K562 (cell line): ENCODE measurements around the gene REEP2. TPM values are rescaled to one million over a fixed set of nuclear protein-coding genes. Genes with fewer than 3 reads are reported as not detected.

Experiments used
- CBFA2T3 ChIP-seq: fragments of 450-650 bp; IDR thresholded peaks from 2 replicates; pipeline ENCODE4 v1.6.1; 2017
- E2F3 ChIP-seq: fragments of 250-450 bp; sonication (Bioruptor Pico); IDR thresholded peaks from 2 replicates; pipeline ENCODE4 v1.4.0; 2020; ENCODE audit warnings: mild to moderate bottlenecking
- HDAC8 ChIP-seq: fragments of 450-650 bp; IDR thresholded peaks from 2 replicates; pipeline ENCODE4 v1.6.1; 2016; ENCODE audit warnings: mild to moderate bottlenecking, missing genetic modification characterization, moderate library complexity, missing compliant biosample characterization
- HIVEP1 ChIP-seq: fragments of 250-450 bp; sonication (Bioruptor Pico); IDR thresholded peaks from 2 replicates; pipeline ENCODE4 v1.4.0; 2020; ENCODE audit warnings: mild to moderate bottlenecking
- KDM2B ChIP-seq: fragments of 250-450 bp; sonication (Bioruptor Pico); IDR thresholded peaks from 2 replicates; pipeline ENCODE4 v1.8.0; 2021; ENCODE audit warnings: mild to moderate bottlenecking, moderate library complexity
- NBN ChIP-seq: fragments of 450-650 bp; IDR thresholded peaks from 2 replicates; pipeline ENCODE4 v1.6.1; 2016; ENCODE audit warnings: low read depth, mild to moderate bottlenecking
- PCBP1 ChIP-seq: fragments of 200-400 bp; formaldehyde crosslinking; IDR thresholded peaks from 2 replicates; pipeline ENCODE4 v1.6.1; 2018; ENCODE audit warnings: mild to moderate bottlenecking, low read depth, low read length; ENCODE audit not compliant: poor library complexity, severe bottlenecking
- POLR3G ChIP-seq: IDR thresholded peaks from 2 replicates; pipeline ENCODE4 v1.6.1; 2011; ENCODE audit not compliant: insufficient read length, insufficient replicate concordance; ENCODE audit errors: extremely low read depth
- RBM34 ChIP-seq: fragments of 200-400 bp; formaldehyde crosslinking; IDR thresholded peaks from 2 replicates; pipeline ENCODE4 v1.6.1; 2018; ENCODE audit warnings: low read length, borderline replicate concordance; ENCODE audit not compliant: insufficient read depth
- SETDB1 ChIP-seq: IDR thresholded peaks from one replicate; pipeline ENCODE4 v1.6.1; 2012; ENCODE audit warnings: low read length, control low read depth, inconsistent platforms
- SMAD1 ChIP-seq: fragments of 150-350 bp; IDR thresholded peaks from 2 replicates; pipeline ENCODE4 v1.6.1; 2014; ENCODE audit warnings: low read length, low read depth; ENCODE audit not compliant: partially characterized antibody
- SNRNP70 ChIP-seq: fragments of 200-400 bp; formaldehyde crosslinking; optimal IDR thresholded peaks from 2 replicates; pipeline ENCODE3; 2017; ENCODE audit warnings: low read depth, low read length
- ZC3H8 ChIP-seq: fragments of 450-650 bp; IDR thresholded peaks from 2 replicates; pipeline ENCODE4 v1.6.1; 2017
- ZFP30 ChIP-seq: fragments of 250-450 bp; sonication (Bioruptor Pico); IDR thresholded peaks from 2 replicates; pipeline ENCODE4 v1.8.0; 2022; ENCODE audit warnings: moderate library complexity, mild to moderate bottlenecking, inconsistent platforms, borderline replicate concordance
- ZKSCAN3 ChIP-seq: fragments of 250-450 bp; sonication (Bioruptor Pico); IDR thresholded peaks from 2 replicates; pipeline ENCODE4 v1.4.0; 2020
- ZNF165 ChIP-seq: fragments of 250-450 bp; sonication (Bioruptor Pico); IDR thresholded peaks from 2 replicates; pipeline ENCODE4 v1.4.0; 2020; ENCODE audit warnings: borderline replicate concordance
- polyA plus RNA-seq, 8 experiments: library from polyadenylated mRNA; depleted of rRNA in 4 of 8; stranded (reverse) in 5 of 8; unstranded in 3 of 8; fragments of >200 nt; fragmentation: Nextera tagmentation in 2 of 8; fragmentation: Illumina TruSeq in 1 of 8; extraction: Ambion mirVana in 2 of 8; extraction: Trizol in 1 of 8; gene quantifications; 2 replicates each; pipeline versions ENCODE4 v1.2.1 to v1.2.3, GENCODE V29; 2011 to 2014; ENCODE audit warnings: inconsistent platforms in 1 of 8, missing spikeins in 1 of 8
- total RNA-seq, 7 experiments: library from RNA; depleted of rRNA in 6 of 7; stranded (reverse); fragments of >200 nt in 6 of 7; fragmentation: Illumina TruSeq in 2 of 7; extraction: Trizol in 2 of 7; gene quantifications; 2 replicates each; pipeline versions ENCODE4 v1.2.1 to v1.2.3, GENCODE V29; 2011 to 2021; ENCODE audit warnings: low replicate concordance in 1 of 7
- TF ChIP-seq, protein P1 (sequence below): fragments of 250-450 bp; sonication (Bioruptor Pico); IDR thresholded peaks from 2 replicates; pipeline ENCODE4 v1.8.0; 2022; ENCODE audit warnings: inconsistent platforms, mild to moderate bottlenecking, moderate library complexity, borderline replicate concordance
- TF ChIP-seq, protein P2 (sequence below): fragments of 450-650 bp; formaldehyde crosslinking; IDR thresholded peaks from 2 replicates; pipeline ENCODE4 v1.4.0; 2020; ENCODE audit warnings: mild to moderate bottlenecking
- TF ChIP-seq, protein P3 (sequence below): fragments of 250-450 bp; sonication (Bioruptor Pico); IDR thresholded peaks from 2 replicates; pipeline ENCODE4 v1.5.0; 2021; ENCODE audit warnings: mild to moderate bottlenecking, borderline replicate concordance
- TF ChIP-seq, protein P4 (sequence below): fragments of 250-450 bp; sonication (Bioruptor Pico); IDR thresholded peaks from 2 replicates; pipeline ENCODE4 v1.8.0; 2022; ENCODE audit warnings: moderate library complexity, mild to moderate bottlenecking, inconsistent platforms
- TF ChIP-seq, protein P5 (sequence below): fragments of 450-650 bp; formaldehyde crosslinking; IDR thresholded peaks from 2 replicates; pipeline ENCODE4 v1.4.0; 2020; ENCODE audit warnings: mild to moderate bottlenecking, mixed read lengths

Gene REEP2
- total and polyA plus RNA-seq, 9 of the 15 experiments (the other 6 are each of a cell fraction or from before 2014, with no cell fraction given): 0.03 to 1.1 (median 0.12) TPM; not detected in 1

DNA sequence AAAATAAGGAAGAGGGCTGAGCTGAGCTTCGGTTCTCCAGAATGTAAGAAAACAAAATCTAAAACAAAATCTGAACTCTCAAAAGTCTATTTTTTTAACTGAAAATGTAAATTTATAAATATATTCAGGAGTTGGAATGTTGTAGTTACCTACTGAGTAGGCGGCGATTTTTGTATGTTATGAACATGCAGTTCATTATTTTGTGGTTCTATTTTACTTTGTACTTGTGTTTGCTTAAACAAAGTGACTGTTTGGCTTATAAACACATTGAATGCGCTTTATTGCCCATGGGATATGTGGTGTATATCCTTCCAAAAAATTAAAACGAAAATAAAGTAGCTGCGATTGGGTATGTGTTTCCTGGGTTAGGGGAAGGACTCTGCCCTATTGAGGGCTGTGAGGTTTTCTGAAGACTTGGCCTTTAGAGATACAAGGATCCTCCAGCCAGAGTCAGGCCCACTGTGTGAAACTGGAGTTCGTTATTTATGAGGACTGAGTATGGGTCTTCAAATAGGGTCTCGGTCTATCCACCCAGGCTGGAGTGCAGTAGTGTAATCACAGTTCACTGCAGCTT, 30.2 kb downstream of the REEP2 start (continued):
- TF ChIP-seq, protein P1, sequence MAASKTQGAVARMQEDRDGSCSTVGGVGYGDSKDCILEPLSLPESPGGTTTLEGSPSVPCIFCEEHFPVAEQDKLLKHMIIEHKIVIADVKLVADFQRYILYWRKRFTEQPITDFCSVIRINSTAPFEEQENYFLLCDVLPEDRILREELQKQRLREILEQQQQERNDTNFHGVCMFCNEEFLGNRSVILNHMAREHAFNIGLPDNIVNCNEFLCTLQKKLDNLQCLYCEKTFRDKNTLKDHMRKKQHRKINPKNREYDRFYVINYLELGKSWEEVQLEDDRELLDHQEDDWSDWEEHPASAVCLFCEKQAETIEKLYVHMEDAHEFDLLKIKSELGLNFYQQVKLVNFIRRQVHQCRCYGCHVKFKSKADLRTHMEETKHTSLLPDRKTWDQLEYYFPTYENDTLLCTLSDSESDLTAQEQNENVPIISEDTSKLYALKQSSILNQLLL (CRISPR knock-in tag): no peak
- TF ChIP-seq SMAD1: peak; percentile 97
- no peak for TF ChIP-seq SNRNP70
- no peak for TF ChIP-seq PCBP1
- TF ChIP-seq, protein P2, sequence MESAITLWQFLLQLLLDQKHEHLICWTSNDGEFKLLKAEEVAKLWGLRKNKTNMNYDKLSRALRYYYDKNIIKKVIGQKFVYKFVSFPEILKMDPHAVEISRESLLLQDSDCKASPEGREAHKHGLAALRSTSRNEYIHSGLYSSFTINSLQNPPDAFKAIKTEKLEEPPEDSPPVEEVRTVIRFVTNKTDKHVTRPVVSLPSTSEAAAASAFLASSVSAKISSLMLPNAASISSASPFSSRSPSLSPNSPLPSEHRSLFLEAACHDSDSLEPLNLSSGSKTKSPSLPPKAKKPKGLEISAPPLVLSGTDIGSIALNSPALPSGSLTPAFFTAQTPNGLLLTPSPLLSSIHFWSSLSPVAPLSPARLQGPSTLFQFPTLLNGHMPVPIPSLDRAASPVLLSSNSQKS (CRISPR knock-in tag): no peak
- TF ChIP-seq HIVEP1 (CRISPR knock-in tag): no peak
- no peak for TF ChIP-seq SETDB1
- TF ChIP-seq HDAC8 (tag): no peak
- no peak for TF ChIP-seq ZNF165 (CRISPR knock-in tag)
- TF ChIP-seq CBFA2T3: no peak
- no peak for TF ChIP-seq E2F3 (CRISPR knock-in tag)
- TF ChIP-seq NBN: no peak
- TF ChIP-seq, protein P3, sequence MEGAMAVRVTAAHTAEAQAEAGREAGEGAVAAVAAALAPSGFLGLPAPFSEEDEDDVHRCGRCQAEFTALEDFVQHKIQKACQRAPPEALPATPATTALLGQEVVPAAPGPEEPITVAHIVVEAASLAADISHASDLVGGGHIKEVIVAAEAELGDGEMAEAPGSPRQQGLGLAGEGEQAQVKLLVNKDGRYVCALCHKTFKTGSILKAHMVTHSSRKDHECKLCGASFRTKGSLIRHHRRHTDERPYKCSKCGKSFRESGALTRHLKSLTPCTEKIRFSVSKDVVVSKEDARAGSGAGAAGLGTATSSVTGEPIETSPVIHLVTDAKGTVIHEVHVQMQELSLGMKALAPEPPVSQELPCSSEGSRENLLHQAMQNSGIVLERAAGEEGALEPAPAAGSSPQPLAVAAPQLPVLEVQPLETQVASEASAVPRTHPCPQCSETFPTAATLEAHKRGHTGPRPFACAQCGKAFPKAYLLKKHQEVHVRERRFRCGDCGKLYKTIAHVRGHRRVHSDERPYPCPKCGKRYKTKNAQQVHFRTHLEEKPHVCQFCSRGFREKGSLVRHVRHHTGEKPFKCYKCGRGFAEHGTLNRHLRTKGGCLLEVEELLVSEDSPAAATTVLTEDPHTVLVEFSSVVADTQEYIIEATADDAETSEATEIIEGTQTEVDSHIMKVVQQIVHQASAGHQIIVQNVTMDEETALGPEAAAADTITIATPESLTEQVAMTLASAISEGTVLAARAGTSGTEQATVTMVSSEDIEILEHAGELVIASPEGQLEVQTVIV: no peak
- TF ChIP-seq, protein P4, sequence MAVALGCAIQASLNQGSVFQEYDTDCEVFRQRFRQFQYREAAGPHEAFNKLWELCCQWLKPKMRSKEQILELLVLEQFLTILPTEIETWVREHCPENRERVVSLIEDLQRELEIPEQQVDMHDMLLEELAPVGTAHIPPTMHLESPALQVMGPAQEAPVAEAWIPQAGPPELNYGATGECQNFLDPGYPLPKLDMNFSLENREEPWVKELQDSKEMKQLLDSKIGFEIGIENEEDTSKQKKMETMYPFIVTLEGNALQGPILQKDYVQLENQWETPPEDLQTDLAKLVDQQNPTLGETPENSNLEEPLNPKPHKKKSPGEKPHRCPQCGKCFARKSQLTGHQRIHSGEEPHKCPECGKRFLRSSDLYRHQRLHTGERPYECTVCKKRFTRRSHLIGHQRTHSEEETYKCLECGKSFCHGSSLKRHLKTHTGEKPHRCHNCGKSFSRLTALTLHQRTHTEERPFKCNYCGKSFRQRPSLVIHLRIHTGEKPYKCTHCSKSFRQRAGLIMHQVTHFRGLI (CRISPR knock-in tag): no peak
- TF ChIP-seq, protein P5, sequence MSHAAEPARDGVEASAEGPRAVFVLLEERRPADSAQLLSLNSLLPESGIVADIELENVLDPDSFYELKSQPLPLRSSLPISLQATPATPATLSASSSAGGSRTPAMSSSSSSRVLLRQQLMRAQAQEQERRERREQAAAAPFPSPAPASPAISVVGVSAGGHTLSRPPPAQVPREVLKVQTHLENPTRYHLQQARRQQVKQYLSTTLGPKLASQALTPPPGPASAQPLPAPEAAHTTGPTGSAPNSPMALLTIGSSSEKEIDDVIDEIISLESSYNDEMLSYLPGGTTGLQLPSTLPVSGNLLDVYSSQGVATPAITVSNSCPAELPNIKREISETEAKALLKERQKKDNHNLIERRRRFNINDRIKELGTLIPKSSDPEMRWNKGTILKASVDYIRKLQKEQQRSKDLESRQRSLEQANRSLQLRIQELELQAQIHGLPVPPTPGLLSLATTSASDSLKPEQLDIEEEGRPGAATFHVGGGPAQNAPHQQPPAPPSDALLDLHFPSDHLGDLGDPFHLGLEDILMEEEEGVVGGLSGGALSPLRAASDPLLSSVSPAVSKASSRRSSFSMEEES (CRISPR knock-in tag): no peak
- no peak for TF ChIP-seq ZFP30 (CRISPR knock-in tag)
- no peak for TF ChIP-seq ZC3H8
- TF ChIP-seq ZKSCAN3: no peak
- no peak for TF ChIP-seq POLR3G
- TF ChIP-seq RBM34: no peak
- TF ChIP-seq KDM2B (CRISPR knock-in tag): no peak
